ENCODE data around the gene PTTG1. TPM values are rescaled to one million over a fixed set of nuclear protein-coding genes. Genes with fewer than 3 reads are reported as not detected.

The PTTG1 gene
- total RNA-seq, 1 experiment from 2014 or later, result 239 TPM

DNA sequence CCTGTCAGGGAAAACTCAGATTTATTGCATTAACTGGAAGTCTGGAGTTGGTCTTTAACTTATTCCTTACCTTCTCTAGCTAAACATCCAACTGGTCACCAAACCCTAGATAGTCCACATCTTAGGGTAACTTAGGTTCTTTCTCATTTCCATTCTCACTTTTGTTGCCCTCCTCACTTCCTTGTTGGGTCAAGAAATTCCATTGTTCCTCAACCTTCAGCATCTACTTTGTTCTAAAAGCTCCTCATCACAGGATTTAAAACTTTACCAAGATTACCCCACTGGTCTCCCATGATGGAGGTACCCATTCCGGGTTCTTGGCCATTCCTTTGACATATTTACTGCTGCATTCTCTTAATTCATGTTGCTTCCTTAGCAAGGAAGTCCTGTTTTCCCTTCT lies 32.1 kb downstream of the PTTG1 start (continued):
- TF ChIP-seq, protein P1, sequence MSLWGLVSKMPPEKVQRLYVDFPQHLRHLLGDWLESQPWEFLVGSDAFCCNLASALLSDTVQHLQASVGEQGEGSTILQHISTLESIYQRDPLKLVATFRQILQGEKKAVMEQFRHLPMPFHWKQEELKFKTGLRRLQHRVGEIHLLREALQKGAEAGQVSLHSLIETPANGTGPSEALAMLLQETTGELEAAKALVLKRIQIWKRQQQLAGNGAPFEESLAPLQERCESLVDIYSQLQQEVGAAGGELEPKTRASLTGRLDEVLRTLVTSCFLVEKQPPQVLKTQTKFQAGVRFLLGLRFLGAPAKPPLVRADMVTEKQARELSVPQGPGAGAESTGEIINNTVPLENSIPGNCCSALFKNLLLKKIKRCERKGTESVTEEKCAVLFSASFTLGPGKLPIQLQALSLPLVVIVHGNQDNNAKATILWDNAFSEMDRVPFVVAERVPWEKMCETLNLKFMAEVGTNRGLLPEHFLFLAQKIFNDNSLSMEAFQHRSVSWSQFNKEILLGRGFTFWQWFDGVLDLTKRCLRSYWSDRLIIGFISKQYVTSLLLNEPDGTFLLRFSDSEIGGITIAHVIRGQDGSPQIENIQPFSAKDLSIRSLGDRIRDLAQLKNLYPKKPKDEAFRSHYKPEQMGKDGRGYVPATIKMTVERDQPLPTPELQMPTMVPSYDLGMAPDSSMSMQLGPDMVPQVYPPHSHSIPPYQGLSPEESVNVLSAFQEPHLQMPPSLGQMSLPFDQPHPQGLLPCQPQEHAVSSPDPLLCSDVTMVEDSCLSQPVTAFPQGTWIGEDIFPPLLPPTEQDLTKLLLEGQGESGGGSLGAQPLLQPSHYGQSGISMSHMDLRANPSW (CRISPR knock-in tag; conservative IDR thresholded peaks at IDR 0.05; ENCODE audit: low read depth), result no peak
- no peak for TF ChIP-seq KAT7 (CRISPR knock-in tag; IDR thresholded peaks at IDR 0.05; ENCODE audit: borderline replicate concordance)
- TF ChIP-seq, protein P2, sequence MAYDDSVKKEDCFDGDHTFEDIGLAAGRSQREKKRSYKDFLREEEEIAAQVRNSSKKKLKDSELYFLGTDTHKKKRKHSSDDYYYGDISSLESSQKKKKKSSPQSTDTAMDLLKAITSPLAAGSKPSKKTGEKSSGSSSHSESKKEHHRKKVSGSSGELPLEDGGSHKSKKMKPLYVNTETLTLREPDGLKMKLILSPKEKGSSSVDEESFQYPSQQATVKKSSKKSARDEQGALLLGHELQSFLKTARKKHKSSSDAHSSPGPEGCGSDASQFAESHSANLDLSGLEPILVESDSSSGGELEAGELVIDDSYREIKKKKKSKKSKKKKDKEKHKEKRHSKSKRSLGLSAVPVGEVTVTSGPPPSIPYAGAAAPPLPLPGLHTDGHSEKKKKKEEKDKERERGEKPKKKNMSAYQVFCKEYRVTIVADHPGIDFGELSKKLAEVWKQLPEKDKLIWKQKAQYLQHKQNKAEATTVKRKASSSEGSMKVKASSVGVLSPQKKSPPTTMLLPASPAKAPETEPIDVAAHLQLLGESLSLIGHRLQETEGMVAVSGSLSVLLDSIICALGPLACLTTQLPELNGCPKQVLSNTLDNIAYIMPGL (CRISPR knock-in tag; IDR thresholded peaks at IDR 0.05), result no peak
- TF ChIP-seq FOXK1 (CRISPR knock-in tag; IDR thresholded peaks at IDR 0.05), result no peak
- TF ChIP-seq, protein P3, sequence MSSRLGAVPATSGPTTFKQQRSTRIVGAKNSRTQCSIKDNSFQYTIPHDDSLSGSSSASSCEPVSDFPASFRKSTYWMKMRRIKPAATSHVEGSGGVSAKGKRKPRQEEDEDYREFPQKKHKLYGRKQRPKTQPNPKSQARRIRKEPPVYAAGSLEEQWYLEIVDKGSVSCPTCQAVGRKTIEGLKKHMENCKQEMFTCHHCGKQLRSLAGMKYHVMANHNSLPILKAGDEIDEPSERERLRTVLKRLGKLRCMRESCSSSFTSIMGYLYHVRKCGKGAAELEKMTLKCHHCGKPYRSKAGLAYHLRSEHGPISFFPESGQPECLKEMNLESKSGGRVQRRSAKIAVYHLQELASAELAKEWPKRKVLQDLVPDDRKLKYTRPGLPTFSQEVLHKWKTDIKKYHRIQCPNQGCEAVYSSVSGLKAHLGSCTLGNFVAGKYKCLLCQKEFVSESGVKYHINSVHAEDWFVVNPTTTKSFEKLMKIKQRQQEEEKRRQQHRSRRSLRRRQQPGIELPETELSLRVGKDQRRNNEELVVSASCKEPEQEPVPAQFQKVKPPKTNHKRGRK (CRISPR knock-in tag; IDR thresholded peaks at IDR 0.05; ENCODE audit: borderline replicate concordance), result no peak
- no peak for TF ChIP-seq SOX15 (CRISPR knock-in tag; IDR thresholded peaks at IDR 0.05)

DNA sequence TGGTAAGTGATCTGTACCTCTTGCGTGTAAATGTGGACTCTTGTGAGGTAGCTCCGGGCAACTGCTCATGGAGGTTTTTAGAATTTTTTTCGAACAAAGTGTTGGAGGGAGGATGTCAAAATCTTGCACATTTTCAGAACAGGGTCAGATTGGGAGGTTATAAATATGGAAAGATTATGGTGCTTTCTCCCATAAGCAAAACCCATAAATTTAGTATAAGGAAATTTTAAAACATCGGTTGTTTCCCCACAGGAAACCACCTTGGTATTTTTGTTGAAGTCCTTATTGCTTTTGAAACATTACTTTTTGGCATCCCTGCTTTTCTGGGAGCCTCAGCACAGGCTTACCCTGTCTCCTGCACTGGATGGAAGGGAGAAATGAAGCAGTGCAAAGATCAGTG lies 33.9 kb downstream of the PTTG1 start:
- Mint-ChIP-seq H3K36me3 (no peaks in the 10 kb centered on the region), H3K27me3 (ENCODE audit: low read depth) (no peaks in the 10 kb centered on the region), H3K4me1 (0 out of 2 replicates have a peak, but pooled peaks cover 3% of the 10 kb centered on the region), H3K27ac (no peak overlapping the region), H3K4me3 (no peak overlapping the region), H3K9me3 (peaks cover 12% of the 10 kb centered on the region)
- ChIA-PET POLR2A (no interaction called here), CTCF (no interaction called here)
- TF ChIP-seq ESRRA (CRISPR knock-in tag; IDR thresholded peaks at IDR 0.05; ENCODE audit: borderline replicate concordance) (no peak), ZNF317 (CRISPR knock-in tag; IDR thresholded peaks at IDR 0.05; ENCODE audit: borderline replicate concordance, low read depth) (no peak), JAZF1 (CRISPR knock-in tag; IDR thresholded peaks at IDR 0.05) (no peak), KAT7 (CRISPR knock-in tag; IDR thresholded peaks at IDR 0.05; ENCODE audit: borderline replicate concordance) (no peak), JUN (CRISPR knock-in tag; IDR thresholded peaks at IDR 0.05) (no peak), SP1 (CRISPR knock-in tag; conservative IDR thresholded peaks at IDR 0.05) (no peak), MXD4 (CRISPR knock-in tag; IDR thresholded peaks at IDR 0.05; ENCODE audit: borderline replicate concordance) (no peak), CREB1 (CRISPR knock-in tag; IDR thresholded peaks at IDR 0.05) (no peak), SMAD3 (CRISPR knock-in tag; IDR thresholded peaks at IDR 0.05; ENCODE audit: borderline replicate concordance) (no peak), FOXK1 (CRISPR knock-in tag; IDR thresholded peaks at IDR 0.05) (no peak)
- TF ChIP-seq, protein P4, sequence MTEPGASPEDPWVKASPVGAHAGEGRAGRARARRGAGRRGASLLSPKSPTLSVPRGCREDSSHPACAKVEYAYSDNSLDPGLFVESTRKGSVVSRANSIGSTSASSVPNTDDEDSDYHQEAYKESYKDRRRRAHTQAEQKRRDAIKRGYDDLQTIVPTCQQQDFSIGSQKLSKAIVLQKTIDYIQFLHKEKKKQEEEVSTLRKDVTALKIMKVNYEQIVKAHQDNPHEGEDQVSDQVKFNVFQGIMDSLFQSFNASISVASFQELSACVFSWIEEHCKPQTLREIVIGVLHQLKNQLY (CRISPR knock-in tag; IDR thresholded peaks at IDR 0.05), result no peak
- TF ChIP-seq, protein P5, sequence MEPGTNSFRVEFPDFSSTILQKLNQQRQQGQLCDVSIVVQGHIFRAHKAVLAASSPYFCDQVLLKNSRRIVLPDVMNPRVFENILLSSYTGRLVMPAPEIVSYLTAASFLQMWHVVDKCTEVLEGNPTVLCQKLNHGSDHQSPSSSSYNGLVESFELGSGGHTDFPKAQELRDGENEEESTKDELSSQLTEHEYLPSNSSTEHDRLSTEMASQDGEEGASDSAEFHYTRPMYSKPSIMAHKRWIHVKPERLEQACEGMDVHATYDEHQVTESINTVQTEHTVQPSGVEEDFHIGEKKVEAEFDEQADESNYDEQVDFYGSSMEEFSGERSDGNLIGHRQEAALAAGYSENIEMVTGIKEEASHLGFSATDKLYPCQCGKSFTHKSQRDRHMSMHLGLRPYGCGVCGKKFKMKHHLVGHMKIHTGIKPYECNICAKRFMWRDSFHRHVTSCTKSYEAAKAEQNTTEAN (CRISPR knock-in tag; IDR thresholded peaks at IDR 0.05), result no peak
- TF ChIP-seq, protein P6, sequence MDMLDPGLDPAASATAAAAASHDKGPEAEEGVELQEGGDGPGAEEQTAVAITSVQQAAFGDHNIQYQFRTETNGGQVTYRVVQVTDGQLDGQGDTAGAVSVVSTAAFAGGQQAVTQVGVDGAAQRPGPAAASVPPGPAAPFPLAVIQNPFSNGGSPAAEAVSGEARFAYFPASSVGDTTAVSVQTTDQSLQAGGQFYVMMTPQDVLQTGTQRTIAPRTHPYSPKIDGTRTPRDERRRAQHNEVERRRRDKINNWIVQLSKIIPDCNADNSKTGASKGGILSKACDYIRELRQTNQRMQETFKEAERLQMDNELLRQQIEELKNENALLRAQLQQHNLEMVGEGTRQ (CRISPR knock-in tag; IDR thresholded peaks at IDR 0.05), result no peak
- TF ChIP-seq, protein P7, sequence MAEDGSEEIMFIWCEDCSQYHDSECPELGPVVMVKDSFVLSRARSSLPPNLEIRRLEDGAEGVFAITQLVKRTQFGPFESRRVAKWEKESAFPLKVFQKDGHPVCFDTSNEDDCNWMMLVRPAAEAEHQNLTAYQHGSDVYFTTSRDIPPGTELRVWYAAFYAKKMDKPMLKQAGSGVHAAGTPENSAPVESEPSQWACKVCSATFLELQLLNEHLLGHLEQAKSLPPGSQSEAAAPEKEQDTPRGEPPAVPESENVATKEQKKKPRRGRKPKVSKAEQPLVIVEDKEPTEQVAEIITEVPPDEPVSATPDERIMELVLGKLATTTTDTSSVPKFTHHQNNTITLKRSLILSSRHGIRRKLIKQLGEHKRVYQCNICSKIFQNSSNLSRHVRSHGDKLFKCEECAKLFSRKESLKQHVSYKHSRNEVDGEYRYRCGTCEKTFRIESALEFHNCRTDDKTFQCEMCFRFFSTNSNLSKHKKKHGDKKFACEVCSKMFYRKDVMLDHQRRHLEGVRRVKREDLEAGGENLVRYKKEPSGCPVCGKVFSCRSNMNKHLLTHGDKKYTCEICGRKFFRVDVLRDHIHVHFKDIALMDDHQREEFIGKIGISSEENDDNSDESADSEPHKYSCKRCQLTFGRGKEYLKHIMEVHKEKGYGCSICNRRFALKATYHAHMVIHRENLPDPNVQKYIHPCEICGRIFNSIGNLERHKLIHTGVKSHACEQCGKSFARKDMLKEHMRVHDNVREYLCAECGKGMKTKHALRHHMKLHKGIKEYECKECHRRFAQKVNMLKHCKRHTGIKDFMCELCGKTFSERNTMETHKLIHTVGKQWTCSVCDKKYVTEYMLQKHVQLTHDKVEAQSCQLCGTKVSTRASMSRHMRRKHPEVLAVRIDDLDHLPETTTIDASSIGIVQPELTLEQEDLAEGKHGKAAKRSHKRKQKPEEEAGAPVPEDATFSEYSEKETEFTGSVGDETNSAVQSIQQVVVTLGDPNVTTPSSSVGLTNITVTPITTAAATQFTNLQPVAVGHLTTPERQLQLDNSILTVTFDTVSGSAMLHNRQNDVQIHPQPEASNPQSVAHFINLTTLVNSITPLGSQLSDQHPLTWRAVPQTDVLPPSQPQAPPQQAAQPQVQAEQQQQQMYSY (CRISPR knock-in tag; IDR thresholded peaks at IDR 0.05), result no peak
- TF ChIP-seq, protein P8, sequence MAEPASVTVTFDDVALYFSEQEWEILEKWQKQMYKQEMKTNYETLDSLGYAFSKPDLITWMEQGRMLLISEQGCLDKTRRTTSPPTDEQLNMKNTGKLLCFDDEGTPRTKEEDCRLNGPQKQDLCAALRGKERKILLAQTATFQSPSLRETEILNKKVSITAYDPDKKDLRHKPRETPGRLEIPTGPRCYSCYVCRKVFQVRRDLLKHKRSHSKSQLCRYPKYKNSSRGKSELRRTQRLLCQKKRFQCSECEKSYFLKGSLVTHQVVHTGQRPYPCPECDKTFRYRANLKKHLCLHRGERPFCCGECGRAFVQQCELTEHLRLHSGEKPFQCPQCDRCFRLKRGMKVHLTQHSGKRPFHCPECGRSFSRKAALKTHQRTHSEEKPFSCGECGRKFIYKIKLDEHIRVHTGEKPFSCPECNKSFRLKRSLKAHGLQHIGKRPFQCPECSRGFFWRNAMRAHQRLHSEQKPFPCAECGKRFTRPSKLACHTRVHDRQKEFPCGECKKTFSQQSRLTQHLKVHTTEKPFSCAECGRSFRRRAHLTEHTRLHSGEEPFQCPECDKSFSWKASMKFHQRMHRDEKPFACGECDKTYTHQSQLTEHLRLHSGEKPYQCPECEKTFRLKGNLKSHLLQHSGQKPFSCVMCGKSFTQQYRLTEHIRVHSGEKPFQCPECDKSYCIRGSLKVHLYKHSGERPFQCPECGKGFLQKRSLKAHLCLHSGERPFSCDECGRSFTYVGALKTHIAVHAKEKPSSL (CRISPR knock-in tag; conservative IDR thresholded peaks at IDR 0.05), result no peak
- ATAC-seq (no peak), DNase-seq (ENCODE audit: low spot score) (no peak)

Data from WTC11 (cell line).